K562 (cell line): ENCODE data around the gene NFATC3. TPM values are rescaled to one million over a fixed set of nuclear protein-coding genes. Genes with fewer than 3 reads are reported as not detected.

ENCODE experiments used
- TARDBP ChIP-seq: fragments of 450-650 bp; IDR thresholded peaks from 2 replicates; pipeline ENCODE4 v1.6.1; 2016
- ZBTB40 ChIP-seq, 2 experiments: fragments of 450-650 bp in 1 of 2; sonication (generic) in 1 of 2; formaldehyde crosslinking in 1 of 2; IDR thresholded peaks; 2 replicates each; pipeline versions ENCODE4 v1.7.1 to v1.9.0; 2016 to 2022; ENCODE audit warnings: inconsistent platforms in 1 of 2, mild to moderate bottlenecking in 1 of 2, missing genetic modification reagents in 1 of 2
- polyA plus RNA-seq, 8 experiments: library from polyadenylated mRNA; depleted of rRNA in 4 of 8; stranded (reverse) in 5 of 8; unstranded in 3 of 8; fragments of >200 nt; fragmentation: Nextera tagmentation in 2 of 8; fragmentation: Illumina TruSeq in 1 of 8; extraction: Ambion mirVana in 2 of 8; extraction: Trizol in 1 of 8; gene quantifications; 2 replicates each; pipeline versions ENCODE4 v1.2.1 to v1.2.3, GENCODE V29; 2011 to 2014; ENCODE audit warnings: inconsistent platforms in 1 of 8, missing spikeins in 1 of 8
- total RNA-seq, 7 experiments: library from RNA; depleted of rRNA in 6 of 7; stranded (reverse); fragments of >200 nt in 6 of 7; fragmentation: Illumina TruSeq in 2 of 7; extraction: Trizol in 2 of 7; gene quantifications; 2 replicates each; pipeline versions ENCODE4 v1.2.1 to v1.2.3, GENCODE V29; 2011 to 2021; ENCODE audit warnings: low replicate concordance in 1 of 7

NFATC3 gene
- total and polyA plus RNA-seq, 9 of the 15 experiments (the other 6 are each of a cell fraction or from before 2014, with no cell fraction given) = 15.7 to 98.4 (median 59.4) TPM

- TF ChIP-seq ZBTB40 (IDR thresholded peaks at IDR 0.05) (no peak), ZBTB40 (CRISPR knock-in tag; IDR thresholded peaks at IDR 0.05) (no peak), TARDBP (no peak)
These were observed 148.6 kb downstream of the NFATC3 start (continued) for GRCh38 chr16:68233835-68234187.
